GM19467 (cell line): ENCODE data around the gene GRAMD1C.
"Not testable (repeated sequence)": the region's sequence is repeated elsewhere in the genome, so short reads cannot be mapped to it uniquely, and the experiment has no call there.

ENCODE experiments used
- ATAC-seq: cut with Tn5 transposase; IDR thresholded peaks from one replicate; pipeline ENCODE4 v1.9.1; 2021; ENCODE audit warnings: mild to moderate bottlenecking, moderate library complexity; ENCODE audit not compliant: unreplicated experiment

GRAMD1C gene

DNA sequence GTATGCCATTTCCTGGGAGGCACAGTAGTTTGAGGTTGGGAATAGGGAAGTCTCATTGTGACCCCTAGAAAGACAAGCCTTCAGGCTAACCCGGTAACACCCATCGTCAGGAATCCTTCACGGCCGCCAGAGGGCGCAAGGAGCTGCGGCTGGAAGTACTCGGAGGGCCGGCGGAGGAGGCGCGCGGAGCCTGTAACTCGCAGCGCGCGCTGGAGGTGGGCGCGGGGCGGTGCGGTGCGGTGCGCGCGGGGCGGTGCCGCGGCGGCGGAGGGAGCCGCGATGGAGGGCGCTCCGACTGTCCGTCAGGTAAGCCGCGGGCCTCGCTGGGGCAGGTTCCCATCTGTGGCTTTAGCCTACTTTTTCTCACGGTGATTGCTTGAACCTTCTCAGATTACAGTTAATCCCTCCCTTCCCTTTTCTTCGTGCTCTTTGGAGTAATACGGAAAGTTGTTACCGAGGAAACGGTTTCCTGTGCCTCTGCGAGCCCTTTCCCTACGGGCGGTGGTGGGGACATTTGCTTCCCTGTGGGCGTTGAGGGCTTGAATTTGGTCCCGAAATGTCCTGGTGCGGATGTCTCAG is at the start of gene GRAMD1C:
Gene GRAMD1C (plus strand): TSS at position 158 of the 579 bp plus-strand sequence. CDS start 122 bp downstream, at position 280.
- peak; percentile 92 for ATAC-seq

DNA sequence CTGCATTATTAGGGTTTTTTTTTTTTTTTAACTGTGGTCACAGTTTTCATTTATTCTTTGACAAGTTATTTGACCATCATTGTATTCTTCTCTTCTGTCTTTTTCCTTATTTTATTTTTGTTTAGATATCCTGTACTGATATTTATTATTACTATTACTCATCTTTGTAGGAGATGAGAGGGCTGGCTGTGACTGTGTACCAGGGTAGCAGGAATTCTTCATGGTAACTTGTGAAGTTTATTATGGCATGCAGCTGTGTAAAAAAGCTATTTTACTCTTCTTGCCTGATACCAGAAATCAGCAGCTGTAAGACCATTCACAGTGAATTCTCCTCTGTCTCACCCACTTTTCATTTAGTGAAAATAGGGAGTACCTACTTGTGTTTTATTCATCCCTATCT is 47.2 kb upstream of the GRAMD1C start:
- no peak for ATAC-seq

DNA sequence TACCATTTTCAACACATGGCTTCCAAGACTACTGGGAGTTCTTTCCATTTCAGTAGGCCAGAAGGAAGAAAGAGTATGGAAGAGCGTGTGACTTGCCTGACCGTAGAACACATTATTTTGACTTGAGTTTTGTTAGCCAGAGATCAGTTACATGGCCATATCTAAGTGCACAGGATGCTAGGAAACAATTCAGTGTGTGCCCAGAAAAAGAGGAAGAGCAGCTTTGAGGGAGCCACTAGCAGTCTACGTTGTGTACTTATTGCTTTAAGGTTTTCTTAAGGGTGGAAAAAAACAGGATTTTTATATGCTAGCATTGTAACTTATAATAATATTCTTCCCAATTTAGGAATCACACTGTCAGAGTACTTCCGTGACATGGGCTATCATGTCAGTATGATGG is 44.1 kb upstream of the GRAMD1C start:
- ATAC-seq: no peak

DNA sequence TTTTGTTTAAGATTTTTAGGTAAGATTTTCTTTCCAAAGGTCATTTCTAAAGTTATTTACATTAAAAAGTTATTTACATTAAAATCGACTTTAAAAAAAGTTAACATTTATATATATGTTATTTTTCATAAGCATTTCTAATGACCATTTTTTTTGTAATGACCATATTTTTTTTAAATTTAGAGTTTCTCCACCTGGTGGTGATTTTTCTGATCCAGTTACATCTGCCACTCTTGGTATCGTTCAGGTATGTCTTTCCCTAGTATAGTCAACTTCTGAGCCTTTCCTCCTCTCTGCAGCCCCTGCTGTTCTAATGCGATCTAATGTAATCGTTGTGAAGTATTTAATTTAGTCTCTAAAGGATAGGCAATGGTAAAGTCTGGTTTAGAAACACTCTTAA is 42.9 kb upstream of the GRAMD1C start:
- no peak for ATAC-seq

DNA sequence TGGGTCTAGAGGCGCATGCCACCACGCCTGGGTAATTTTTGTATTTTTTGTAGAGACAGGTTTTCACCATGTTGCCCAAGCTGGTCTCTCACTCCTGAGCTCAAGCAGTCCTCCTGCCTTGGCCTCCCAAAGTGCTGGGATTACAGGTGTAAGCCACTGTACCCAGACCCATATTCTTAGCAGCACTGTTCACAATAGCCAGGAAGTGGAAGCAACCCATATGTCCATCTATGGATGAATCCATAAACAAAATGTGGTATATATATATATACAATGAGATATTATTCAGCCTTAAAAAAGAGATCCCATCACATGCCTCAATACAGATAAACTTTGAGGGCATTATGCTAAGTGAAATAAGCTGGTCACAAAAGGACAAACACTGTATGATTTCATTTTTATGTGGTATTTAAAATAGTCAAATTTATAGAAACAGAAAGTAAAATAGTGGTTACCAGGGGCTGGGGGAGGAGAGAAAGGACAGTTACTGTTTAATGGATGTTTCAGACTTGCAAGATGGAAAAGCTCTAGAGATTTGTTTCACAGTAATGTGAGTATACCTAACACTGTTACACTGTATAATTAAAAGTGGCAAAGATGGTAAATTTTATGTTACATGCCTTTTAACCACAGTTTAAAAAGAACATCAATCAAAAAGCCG is 35.7 kb upstream of the GRAMD1C start:
- peak; percentile 76 for ATAC-seq

DNA sequence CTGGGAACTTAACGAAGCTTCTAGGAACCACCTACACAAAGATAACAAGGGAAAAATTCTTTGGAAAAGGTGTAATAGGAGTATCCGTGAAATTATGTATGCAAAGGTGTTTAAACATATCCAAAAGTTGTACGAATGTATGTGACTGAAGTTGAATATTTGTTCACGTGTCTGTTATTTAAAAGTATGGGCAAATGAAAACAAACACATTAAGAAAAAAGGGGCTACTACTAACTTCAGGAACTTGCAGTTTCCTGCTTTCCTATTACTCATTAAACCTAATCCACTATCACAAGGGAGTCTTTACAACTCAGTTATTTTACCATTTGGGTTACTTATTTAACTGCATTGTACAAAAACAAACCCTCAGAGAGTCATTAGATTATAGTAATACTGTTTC is 33.9 kb upstream of the GRAMD1C start:
- no peak for ATAC-seq

DNA sequence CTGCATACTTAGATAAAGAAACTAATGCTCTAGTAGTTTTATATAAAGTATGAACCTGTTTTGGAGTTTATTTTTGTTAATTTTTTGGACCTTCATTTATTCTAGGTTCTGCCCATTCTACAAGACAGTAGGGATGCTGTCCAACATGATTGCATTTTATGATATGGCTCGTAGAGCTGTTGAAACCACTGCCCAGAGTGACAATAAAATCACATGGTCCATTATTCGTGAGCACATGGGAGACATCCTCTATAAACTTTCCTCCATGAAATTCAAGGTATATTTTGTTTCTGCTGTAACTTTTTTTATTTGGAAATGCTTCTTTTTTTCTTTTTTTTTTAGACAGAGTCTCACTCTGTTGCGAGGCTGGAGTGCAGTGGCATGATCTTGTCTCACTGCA is 33.3 kb upstream of the GRAMD1C start:
- ATAC-seq: no peak

DNA sequence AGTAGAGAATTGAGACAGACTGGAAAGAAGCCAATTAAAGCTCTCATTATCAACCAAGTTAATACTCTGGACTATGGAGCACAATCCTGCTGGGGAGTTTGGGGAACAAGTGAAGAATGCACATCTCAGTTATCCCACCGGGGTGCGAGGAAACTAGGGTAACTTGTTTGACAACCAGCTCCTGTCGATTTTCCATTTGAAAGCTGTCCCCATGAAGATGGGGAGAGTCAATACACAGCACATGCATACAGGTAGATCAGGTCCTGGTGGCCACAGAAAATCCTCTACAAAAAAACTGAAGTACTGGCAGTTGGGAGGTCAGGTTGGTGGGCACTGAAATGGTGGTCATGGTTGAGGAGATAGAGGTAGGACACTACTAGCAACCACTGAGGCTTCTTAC is 25.7 kb upstream of the GRAMD1C start:
- no peak for ATAC-seq

DNA sequence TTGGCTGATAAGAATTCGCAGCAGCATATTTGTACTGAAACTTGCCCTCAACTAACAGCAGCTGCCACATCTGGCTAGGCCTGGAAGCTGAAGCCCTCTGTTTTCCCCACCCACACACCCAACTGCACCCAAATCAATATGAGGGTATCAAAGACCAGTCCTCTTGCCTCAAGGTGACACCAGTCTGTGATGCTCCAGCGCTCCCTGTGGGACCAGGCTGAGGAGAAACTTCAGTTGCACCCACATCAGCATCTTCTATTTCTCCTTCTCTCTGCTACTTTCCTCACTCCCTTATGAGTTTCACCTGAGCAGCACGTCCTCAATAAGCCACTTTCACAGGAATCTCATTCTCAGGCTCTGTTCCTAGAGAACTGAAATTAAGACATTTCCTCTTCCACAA is 18.7 kb upstream of the GRAMD1C start:
- no peak for ATAC-seq

DNA sequence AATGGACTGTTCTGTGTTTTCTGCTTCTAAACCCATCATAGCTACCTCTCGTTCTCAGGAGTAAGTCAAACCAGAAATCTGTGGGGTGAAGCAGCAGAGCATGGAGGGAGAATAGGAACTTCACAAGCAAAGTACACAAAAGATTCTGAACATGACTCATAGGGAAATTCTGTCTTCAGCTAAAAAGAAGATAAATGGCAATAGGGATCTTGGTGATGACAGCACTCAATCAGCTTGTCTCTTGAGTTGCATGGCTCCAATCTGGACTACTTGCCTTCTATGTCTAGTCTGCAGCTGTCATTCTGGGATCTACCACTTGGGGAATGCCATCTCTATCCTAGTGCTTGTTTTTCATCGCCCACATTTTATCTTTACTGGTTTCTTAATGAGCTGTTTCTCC is 13.5 kb upstream of the GRAMD1C start:
- no peak for ATAC-seq

DNA sequence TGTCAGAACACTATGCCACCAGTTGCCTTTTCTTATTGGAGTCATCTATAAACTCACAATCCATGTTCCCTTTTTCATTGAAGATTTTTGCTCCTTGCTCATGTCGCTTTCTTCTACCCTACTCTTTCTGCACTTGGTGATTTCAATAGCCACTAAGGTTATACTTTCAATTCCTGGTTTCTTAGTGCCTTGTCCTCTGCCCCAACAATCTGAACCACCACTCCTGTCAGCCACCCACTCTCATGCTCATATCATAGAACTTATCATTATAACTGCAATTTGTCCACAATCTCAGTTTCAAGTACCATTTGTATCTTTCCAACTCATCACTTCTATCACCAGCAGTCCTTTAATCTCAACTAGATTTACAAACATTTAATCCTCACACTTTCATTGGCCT is 10.0 kb upstream of the GRAMD1C start:
- ATAC-seq: no peak

DNA sequence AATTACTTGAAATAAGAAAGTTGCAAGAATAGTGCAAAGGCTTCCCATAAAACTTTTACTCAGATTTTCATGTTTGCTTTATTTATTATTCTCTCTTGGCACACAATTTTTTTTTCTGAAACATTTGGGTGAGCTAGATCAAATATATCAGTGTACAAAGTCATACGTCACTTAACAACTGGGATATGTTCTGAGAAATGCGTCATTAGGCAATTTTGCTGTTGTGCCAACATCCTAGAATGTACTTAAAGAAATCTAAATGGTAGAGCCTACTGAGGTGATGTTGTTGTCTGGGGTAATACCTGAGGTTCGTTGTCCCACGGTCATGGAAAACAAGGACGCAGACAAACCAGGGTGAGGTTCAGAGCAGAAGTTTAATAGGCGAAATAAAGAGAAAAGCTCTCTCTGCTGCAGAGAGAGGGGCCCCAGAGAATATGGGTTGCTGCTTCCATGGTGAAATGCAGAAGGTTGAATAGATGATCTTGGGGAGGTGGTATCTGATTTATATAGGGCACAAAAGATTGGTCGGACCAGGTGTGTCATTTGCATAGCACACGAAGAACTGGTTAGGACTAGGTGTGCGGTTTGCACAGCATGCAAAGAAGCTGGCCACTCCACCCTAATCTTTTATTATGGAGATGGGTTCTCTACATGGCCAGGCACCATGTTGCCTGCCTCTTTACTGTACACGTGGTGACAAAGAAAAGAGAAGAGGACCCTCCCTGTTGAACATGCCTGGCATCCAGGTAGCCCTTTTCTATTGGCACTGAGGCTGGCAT is 8.8 kb upstream of the GRAMD1C start:
- ATAC-seq: no peak

DNA sequence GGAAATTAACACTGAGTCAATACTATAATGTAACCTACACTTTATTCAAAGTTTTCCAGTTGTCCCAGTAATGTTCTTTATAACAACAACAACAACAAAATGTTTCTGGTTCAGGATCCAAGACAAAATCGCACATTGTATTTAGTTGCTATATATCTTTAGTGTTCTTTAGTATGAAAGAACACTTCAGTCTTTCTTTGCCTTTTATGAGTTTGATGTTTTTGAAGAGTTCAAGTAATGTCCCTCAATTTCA is 7.6 kb upstream of the GRAMD1C start:
- ATAC-seq: no peak

DNA sequence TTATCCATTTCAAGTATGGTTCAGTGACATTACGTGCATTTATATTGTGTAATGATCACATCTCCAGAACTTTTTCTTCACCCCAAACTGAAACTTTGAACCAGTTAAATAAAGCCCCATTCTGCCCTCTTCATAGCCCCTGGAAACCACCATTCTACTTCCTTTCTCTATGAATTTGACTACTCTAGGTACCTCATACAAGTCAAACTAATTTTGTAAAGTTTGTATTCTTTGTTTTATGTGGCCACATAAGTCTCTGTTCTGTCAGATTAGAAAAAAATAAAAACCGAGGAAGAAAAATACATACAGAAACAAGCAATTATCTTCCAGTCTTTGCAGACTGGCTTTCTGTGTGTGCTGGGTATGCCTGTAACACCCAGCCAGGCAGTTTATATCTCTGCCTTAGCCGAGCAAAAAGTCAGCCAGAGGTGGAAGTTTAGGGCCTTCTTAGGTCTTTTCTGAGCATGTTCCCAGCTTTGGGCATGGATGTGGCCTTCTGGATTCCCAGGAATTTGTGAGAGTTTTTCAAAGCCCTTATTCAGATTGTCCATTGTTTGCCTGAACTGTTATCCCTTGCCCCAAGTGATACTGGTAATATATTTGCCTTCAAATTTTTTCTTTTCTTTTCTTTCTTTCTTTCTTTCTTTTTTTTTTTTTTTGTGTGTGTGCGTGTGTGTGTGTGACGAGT is 6.0 kb upstream of the GRAMD1C start:
- ATAC-seq: peak; percentile 34

DNA sequence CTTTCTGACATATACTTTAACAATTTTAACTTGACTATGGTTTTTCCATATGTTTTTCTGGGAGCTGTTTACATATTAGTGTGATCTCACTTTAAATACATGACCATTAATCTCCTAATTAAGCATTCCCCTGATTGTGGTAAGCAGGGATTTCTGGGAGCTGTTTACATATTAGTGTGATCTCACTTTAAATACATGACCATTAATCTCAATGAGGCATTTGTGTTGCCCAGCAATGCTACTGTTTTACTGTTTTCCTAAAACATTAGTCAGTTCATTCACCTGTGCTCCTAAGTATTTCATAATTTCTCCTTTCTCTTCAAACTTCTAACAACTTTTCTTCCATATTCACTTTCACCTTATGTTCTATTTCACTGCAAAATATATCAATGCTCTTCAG is 3.6 kb upstream of the GRAMD1C start:
- ATAC-seq: no peak

DNA sequence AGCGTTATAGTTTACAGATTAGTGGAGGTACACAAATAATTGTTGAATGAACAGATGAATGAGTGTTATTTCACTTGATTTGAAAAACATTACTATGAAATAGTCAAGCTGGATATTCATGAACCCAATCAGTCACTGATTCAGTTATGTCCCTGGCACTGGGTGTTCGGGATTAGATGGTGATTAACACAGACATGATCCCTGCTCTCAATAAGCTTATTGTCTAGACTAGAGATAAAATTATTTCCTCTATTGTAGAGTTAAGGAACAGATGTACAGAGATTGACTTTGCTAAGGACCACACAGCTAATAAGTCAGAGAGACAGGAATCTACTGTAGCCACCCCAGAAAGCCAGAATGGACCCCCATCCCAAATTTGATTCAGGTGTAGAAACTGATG is 963 bp downstream of the GRAMD1C start:
- no peak for ATAC-seq

DNA sequence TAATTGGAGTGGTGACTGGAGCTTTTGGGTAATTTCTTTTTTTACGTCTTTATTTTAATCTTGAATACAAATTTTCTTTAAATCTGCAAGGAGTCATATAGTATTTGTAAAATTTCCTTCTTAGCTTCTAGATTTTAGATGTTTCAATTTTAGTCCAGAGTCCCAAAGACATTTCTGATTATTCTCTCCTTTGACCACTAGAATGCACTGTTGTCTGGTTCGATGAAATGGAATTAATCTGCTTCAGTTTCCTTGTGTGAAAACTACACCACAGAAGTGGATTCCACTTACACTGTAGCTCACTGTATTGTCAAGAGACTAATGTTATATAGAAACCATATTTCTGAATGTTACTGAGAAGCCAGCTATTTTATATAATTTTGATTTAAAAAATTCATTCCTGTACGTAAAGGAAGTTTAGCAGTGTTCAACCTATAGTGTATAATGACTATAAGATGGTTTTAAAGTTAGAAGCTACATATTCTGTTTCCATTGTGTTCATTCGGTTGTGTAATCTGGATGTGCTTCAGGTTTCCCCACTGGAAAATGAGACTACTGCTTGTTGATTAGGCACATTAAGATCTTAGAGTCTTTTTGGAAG is 6.1 kb downstream of the GRAMD1C start:
- ATAC-seq: no peak

DNA sequence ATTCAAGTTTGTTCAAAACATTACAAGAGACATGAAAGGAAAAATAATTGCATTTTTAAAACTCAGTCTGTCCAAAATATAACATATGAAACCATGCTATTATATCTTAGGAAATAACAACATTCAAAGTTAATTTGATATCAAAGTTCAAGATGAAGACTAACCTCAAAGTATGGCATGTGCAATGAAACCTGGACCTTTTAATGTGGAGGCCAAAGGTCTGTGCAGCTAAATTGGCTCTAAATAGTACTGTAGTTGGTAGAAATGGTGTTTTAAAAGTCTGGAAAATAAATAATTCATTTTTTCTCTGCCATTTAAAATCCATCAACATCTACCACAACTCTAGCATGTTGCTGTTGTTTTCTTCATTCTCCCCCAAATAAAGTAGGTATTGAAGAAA is 8.7 kb downstream of the GRAMD1C start:
- ATAC-seq: no peak

DNA sequence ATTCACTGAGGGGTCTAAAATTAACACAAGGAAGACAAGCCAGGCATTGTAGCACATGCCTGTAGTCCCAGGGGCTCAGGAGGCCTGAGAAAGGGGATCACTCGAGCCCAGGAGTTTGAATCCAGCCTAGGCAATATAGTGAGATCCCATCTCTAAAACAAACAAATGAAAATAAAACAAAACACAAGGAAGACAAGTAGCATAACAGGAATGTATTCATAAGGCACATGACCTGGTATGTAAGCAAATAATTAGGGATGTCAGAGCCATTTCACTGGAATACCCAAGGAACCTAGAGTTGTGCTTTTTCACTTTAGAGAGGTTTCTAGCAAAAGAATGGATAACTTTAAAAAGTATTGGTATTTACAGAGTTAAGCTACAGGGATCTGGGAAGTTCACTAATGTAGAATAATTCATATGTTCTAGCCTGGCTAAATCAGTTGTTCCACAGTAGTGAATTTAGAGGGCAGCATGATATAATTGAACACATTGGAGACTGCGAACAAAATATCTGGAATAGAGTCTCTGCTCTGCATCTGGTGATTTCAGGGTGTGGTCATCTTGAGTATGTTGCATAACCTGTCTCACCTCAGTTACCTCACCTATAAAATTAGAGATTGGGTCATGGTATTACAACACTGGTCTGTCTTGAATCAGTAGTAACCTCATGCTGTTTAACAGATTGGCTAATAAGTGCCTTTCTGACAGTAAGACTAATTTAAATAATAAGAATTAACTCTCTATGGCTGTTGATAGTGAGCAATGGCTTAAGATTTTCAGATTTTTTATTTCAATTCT is 9.3 kb downstream of the GRAMD1C start:
- no peak for ATAC-seq

DNA sequence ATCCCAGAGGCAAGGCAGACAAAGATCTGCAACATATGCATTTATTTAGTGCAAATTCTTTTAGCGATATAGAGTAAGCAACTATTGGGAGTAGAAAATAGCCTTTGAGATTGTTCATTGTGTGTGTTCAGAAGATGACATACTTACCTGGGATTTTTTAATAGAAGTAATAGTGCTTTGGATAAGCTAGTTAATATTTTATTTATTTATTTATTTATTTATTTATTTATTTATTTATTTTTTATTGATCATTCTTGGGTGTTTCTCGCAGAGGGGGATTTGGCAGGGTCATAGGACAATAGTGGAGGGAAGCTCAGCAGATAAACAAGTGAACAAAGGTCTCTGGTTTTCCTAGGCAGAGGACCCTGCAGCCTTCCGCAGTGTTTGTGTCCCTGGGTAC is 10.5 kb downstream of the GRAMD1C start:
- ATAC-seq: not testable (repeated sequence)

DNA sequence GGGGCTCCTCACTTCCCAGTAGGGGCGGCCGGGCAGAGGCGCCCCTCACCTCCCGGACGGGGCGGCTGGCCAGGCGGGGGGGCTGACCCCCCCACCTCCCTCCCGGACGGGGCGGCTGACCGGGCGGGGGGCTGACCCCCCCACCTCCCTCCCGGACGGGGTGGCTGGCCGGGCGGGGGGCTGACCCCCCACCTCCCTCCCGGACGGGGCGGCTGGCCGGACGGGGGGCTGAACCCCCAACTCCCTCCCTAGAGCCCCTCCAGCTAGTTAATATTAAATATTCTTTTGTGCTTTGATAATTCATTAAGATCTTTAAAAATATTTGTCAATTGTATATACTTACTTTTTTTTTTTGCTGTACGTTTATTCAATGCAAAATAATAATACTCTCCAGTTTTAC is 11.3 kb downstream of the GRAMD1C start:
- not testable (repeated sequence) for ATAC-seq
